H1 (cell line): ENCODE measurements around the gene SPEN. TPM values are rescaled to one million over a fixed set of nuclear protein-coding genes. Genes with fewer than 3 reads are reported as not detected.

Experiments
- CTCF ChIA-PET: fragments of 300-600 bp; sonication (Branson Sonifier 250); formaldehyde crosslinking; loops from one replicate; lab custom pipeline; 2021; ENCODE audit not compliant: partially characterized antibody; lab: Charles Lee
- POLR2A ChIA-PET: fragments of 300-600 bp; sonication (Branson Sonifier 250); formaldehyde crosslinking; loops from one replicate; lab custom pipeline; 2021; ENCODE audit warnings: inconsistent platforms; ENCODE audit not compliant: partially characterized antibody; lab: Charles Lee
- DNase-seq, 2 experiments: peaks; one replicate each; pipeline versions ENCODE4 v3.0.0 to v3.0.0-alpha.2; 2010 to 2022; ENCODE audit warnings: low spot score in 2 of 2, low read depth in 1 of 2, mixed read lengths in 1 of 2
- FAIRE-seq: peaks from 2 replicates; lab custom pipeline; 2011; peaks lifted over from hg19 to GRCh38; lab: Jason Lieb, UNC
- H2AFZ ChIP-seq: 2 replicates; pipeline ENCODE4 v1.8.1; 2012; ENCODE audit warnings: low read length, inconsistent platforms
- H2AK5ac ChIP-seq: 2 replicates; pipeline ENCODE4 v1.6.1; 2013; ENCODE audit warnings: low read depth, low read length
- H2BK120ac ChIP-seq: replicated peaks from 2 replicates; pipeline ENCODE3; 2013; ENCODE audit warnings: low read depth, low read length, inconsistent platforms
- H2BK12ac ChIP-seq: 2 replicates; pipeline ENCODE4 v1.6.1; 2013; ENCODE audit warnings: low read depth, low read length
- H2BK15ac ChIP-seq: 2 replicates; pipeline ENCODE4 v1.6.1; 2013; ENCODE audit warnings: low read length
- H2BK20ac ChIP-seq: 2 replicates; pipeline ENCODE4 v1.6.1; 2013; ENCODE audit warnings: low read length
- H2BK5ac ChIP-seq: 2 replicates; pipeline ENCODE4 v1.6.1; 2013; ENCODE audit warnings: low read depth, low read length
- H3K14ac ChIP-seq: 2 replicates; pipeline ENCODE4 v1.6.1; 2013; ENCODE audit warnings: inconsistent platforms; ENCODE audit not compliant: insufficient read length
- H3K18ac ChIP-seq: 2 replicates; pipeline ENCODE4 v1.6.1; 2013; ENCODE audit warnings: low read length; ENCODE audit errors: extremely low read depth
- H3K23ac ChIP-seq: 2 replicates; pipeline ENCODE4 v1.6.1; 2013; ENCODE audit warnings: inconsistent platforms; ENCODE audit not compliant: insufficient read length
- H3K23me2 ChIP-seq: 2 replicates; pipeline ENCODE4 v1.6.1; 2013; ENCODE audit warnings: low read depth, low read length
- H3K27ac ChIP-seq: 2 replicates; pipeline ENCODE4 v1.6.1; 2011; ENCODE audit warnings: low read depth, low read length, inconsistent platforms
- H3K27me3 ChIP-seq, 4 experiments: replicated peaks in 1 of 4; 1 replicate in 1 of 4; 2 replicates in 3 of 4; pipeline versions ENCODE4 v1.6.1 to v1.8.1; 2011 to 2013; ENCODE audit warnings: low read length in 3 of 4, mild to moderate bottlenecking in 3 of 4, inconsistent platforms in 2 of 4, mixed read lengths in 2 of 4, moderate library complexity in 1 of 4; ENCODE audit not compliant: control insufficient read depth in 3 of 4, insufficient read depth in 3 of 4; ENCODE audit errors: extremely low read depth in 1 of 4
- H3K36me3 ChIP-seq, 4 experiments: 2 replicates each; pipeline versions ENCODE4 v1.6.1 to v1.8.1; 2011 to 2013; ENCODE audit warnings: mild to moderate bottlenecking in 4 of 4, low read length in 3 of 4, moderate library complexity in 2 of 4, control low read depth in 1 of 4, inconsistent platforms in 1 of 4; ENCODE audit not compliant: insufficient read depth in 4 of 4, control insufficient read depth in 2 of 4
- H3K4ac ChIP-seq: replicated peaks from 2 replicates; pipeline ENCODE3; 2013; ENCODE audit warnings: low read length, low read depth, mixed read lengths, inconsistent platforms; ENCODE audit not compliant: insufficient read length
- H3K4me1 ChIP-seq, 4 experiments: replicated peaks in 1 of 4; 1 replicate in 1 of 4; 2 replicates in 3 of 4; pipeline versions ENCODE4 v1.6.1 to v1.8.1; 2011 to 2013; ENCODE audit warnings: low read length in 3 of 4, inconsistent platforms in 2 of 4, mixed read lengths in 1 of 4; ENCODE audit not compliant: insufficient read depth in 4 of 4, control insufficient read depth in 3 of 4
- H3K4me2 ChIP-seq, 2 experiments: 2 replicates each; pipeline versions ENCODE4 v1.6.1 to v1.8.1; 2011 to 2013; ENCODE audit warnings: low read depth in 2 of 2, low read length in 2 of 2, control low read depth in 1 of 2, inconsistent platforms in 1 of 2, mild to moderate bottlenecking in 1 of 2; ENCODE audit not compliant: insufficient read depth in 1 of 2
- H3K4me3 ChIP-seq, 4 experiments: fragments of 200-600, 300-600 bp in 1 of 4; sonication (generic), shearing (Covaris generic), sonication (Bioruptor Twin) in 1 of 4; 2 replicates each; pipeline versions ENCODE4 v1.5.1 to v1.8.1; 2011 to 2016; ENCODE audit warnings: low read length in 4 of 4, low read depth in 3 of 4, control low read depth in 2 of 4, inconsistent platforms in 2 of 4, mild to moderate bottlenecking in 2 of 4, mixed read lengths in 1 of 4, moderate library complexity in 1 of 4; ENCODE audit not compliant: insufficient read depth in 2 of 4; ENCODE audit errors: extremely low read depth in 1 of 4
- H3K56ac ChIP-seq: replicated peaks from 2 replicates; pipeline ENCODE3; 2013; ENCODE audit warnings: low read depth, mild to moderate bottlenecking, mixed read lengths, low read length, inconsistent platforms; ENCODE audit not compliant: insufficient read length
- H3K79me1 ChIP-seq: 2 replicates; pipeline ENCODE4 v1.6.1; 2013; ENCODE audit warnings: low read depth, low read length, control low read depth
- H3K79me2 ChIP-seq, 2 experiments: 2 replicates each; pipeline versions ENCODE4 v1.6.1 to v1.8.1; 2012 to 2013; ENCODE audit warnings: low read length in 2 of 2, mild to moderate bottlenecking in 2 of 2, inconsistent platforms in 1 of 2; ENCODE audit not compliant: insufficient read depth in 2 of 2, control insufficient read depth in 1 of 2
- H3K9ac ChIP-seq, 4 experiments: replicated peaks in 1 of 4; 1 replicate in 1 of 4; 2 replicates in 3 of 4; pipeline versions ENCODE4 v1.6.1 to v1.8.1; 2011 to 2013; ENCODE audit warnings: low read depth in 3 of 4, low read length in 3 of 4, control low read depth in 2 of 4, mild to moderate bottlenecking in 2 of 4, moderate library complexity in 2 of 4, inconsistent platforms in 1 of 4; ENCODE audit errors: extremely low read depth in 1 of 4
- H3K9me3 ChIP-seq, 2 experiments: 2 replicates each; pipeline versions ENCODE4 v1.6.1 to v1.8.1; 2012 to 2013; ENCODE audit warnings: mild to moderate bottlenecking in 2 of 2, moderate library complexity in 2 of 2, control low read depth in 1 of 2, inconsistent platforms in 1 of 2, low read depth in 1 of 2, low read length in 1 of 2, mixed read lengths in 1 of 2; ENCODE audit not compliant: insufficient read depth in 2 of 2
- H4K20me1 ChIP-seq, 2 experiments: replicated peaks in 1 of 2; 2 replicates each; pipeline versions ENCODE3 to v1.8.1; 2011 to 2013; ENCODE audit warnings: inconsistent platforms in 2 of 2, low read length in 2 of 2, mild to moderate bottlenecking in 1 of 2; ENCODE audit not compliant: insufficient read depth in 2 of 2, control insufficient read depth in 1 of 2
- H4K5ac ChIP-seq: 2 replicates; pipeline ENCODE4 v1.6.1; 2013; ENCODE audit warnings: low read length, low read depth, mixed read lengths, inconsistent platforms; ENCODE audit not compliant: insufficient read length
- H4K8ac ChIP-seq: 2 replicates; pipeline ENCODE4 v1.8.0; 2013; ENCODE audit warnings: mild to moderate bottlenecking, moderate library complexity, low read length, inconsistent platforms; ENCODE audit not compliant: insufficient read depth; ENCODE audit errors: extremely low read depth
- H4K91ac ChIP-seq: replicated peaks from 2 replicates; pipeline ENCODE3; 2013; ENCODE audit warnings: low read length, mixed read lengths, inconsistent platforms; ENCODE audit not compliant: insufficient read length
- KDM4A ChIP-seq: IDR thresholded peaks from one replicate; pipeline ENCODE4 v1.7.1; 2012; ENCODE audit warnings: low read depth, mild to moderate bottlenecking, moderate library complexity, low read length, inconsistent platforms; ENCODE audit not compliant: severe bottlenecking
- POLR2AphosphoS5 ChIP-seq: IDR thresholded peaks from 2 replicates; pipeline ENCODE4 v1.6.1; 2011; ENCODE audit warnings: low read depth, low read length
- WGBS, 2 experiments: shearing (Covaris generic) in 1 of 2; methylation state at CpG; one replicate each; pipeline versions ENCODE4 v1.1.6 to v1.1.7; 2013 to 2015; ENCODE audit warnings: low lambda C conversion rate in 2 of 2, mixed read lengths in 2 of 2, inconsistent platforms in 1 of 2, low coverage in 1 of 2, missing lambda C conversion rate in 1 of 2; ENCODE audit not compliant: insufficient replicate concordance in 2 of 2, insufficient coverage in 1 of 2, insufficient read length in 1 of 2; ENCODE audit errors: extremely low coverage in 1 of 2, missing lambda C conversion rate in 1 of 2; 5-methylcytosine and 5-hydroxymethylcytosine counted together
- polyA plus RNA-seq, 7 experiments: library from polyadenylated mRNA; depleted of rRNA in 3 of 7; stranded (reverse) in 5 of 7; unstranded in 2 of 7; fragments of >200 nt in 5 of 7; fragments of 200-250 nt in 2 of 7; gene quantifications; 1 replicate in 5 of 7; 2 replicates in 1 of 7; 4 replicates in 1 of 7; pipeline versions ENCODE4 v1.2.1 to v1.2.3, GENCODE V29; 2011 to 2013; ENCODE audit warnings: missing spikeins in 2 of 7, mixed read lengths in 2 of 7
- total RNA-seq: library from RNA; stranded (reverse); fragmentation: NEBNext Ultra II Directional; extraction: Animal tissue kit (Norgen Biotek cat#: 25700); gene quantifications from 2 replicates; pipeline ENCODE4 v1.2.1, GENCODE V29; 2021

The SPEN gene
- total and polyA plus RNA-seq, 2 of the 8 experiments (the other 6 are each of a cell fraction or from before 2014, with no cell fraction given) = 12.5 to 52.1 TPM

DNA sequence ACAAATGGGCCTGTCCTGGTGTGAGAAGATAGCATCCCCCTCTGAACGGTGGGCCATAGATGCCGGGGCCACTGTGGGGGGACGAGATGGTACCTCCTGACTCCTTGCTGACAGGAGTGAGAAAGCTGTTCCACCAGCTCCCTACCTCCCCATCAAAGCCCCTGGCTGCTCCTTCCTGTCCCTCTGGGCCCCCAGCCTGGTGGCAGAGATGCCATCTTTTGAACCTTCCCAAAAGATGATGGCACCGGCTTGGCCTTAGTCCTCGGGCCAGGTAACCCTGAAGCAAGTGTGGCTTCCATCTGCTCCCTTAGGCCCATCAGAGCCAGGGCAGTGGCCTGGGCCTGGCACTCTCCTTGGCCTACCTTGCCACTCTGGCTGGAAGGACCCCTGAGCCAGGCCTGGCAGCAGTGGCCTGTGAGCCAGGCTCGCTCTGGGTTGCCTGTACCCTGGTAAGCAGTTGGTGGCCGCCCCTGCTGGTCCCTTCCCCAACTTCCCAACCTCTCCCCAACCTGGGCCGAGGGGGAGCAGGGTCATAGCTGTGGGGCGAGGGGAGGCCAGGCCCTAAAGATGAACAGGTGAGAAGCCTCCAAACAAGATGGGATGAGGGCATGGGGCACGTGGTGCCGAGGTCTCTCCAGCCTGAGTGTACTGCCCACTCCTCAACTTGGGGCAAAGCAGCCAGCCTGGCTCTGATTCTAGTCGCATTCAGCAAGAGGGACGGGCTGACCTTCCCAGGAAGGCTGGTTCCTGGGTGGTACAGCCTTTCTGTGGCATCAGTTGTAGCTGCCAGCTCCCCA, 93.7 kb downstream of the SPEN start:
- no peak overlapping the region for H2BK15ac ChIP-seq
- no peak overlapping the region for H2BK120ac ChIP-seq
- H3K4me3 ChIP-seq = no peak overlapping the region
- H3K4ac ChIP-seq = no peak overlapping the region
- H3K27ac ChIP-seq = no peak overlapping the region
- no peaks in the 10 kb centered on the region for H3K23me2 ChIP-seq
- no peaks in the 10 kb centered on the region; the same call in 1 of the 2 replicates for H3K79me1 ChIP-seq
- H4K8ac ChIP-seq = 0 out of 2 replicates have a peak overlapping the region, but pooled peaks have one; percentile 57
- H3K56ac ChIP-seq = no peak overlapping the region
- H3K18ac ChIP-seq = no peak overlapping the region
- H2BK20ac ChIP-seq = no peak overlapping the region
- H3K23ac ChIP-seq = no peak overlapping the region
- no peak for TF ChIP-seq KDM4A
- TF ChIP-seq POLR2AphosphoS5 = peak; percentile 28
- FAIRE-seq = no peak
- H2BK12ac ChIP-seq = no peak overlapping the region
- H3K4me1 ChIP-seq = no peaks in the 10 kb centered on the region; a peak in 1 of 7 replicates
- H4K91ac ChIP-seq = no peak overlapping the region
- H4K5ac ChIP-seq = no peak overlapping the region
- H3K9me3 ChIP-seq = no peaks in the 10 kb centered on the region
- H2AK5ac ChIP-seq = no peak overlapping the region
- peaks cover 6 to 57% (median 32%) of the 10 kb centered on the region in 4 experiments; a peak in 7 of 8 replicates for H3K36me3 ChIP-seq
- CTCF ChIA-PET = interaction anchor here (0.6 to 1.8 kb wide), 8 partner anchors 10 to 150 kb away, joined by 3 to 8 read pairs (median 4); partner anchors contain the start of gene ZBTB17
- H2AFZ ChIP-seq = no peak overlapping the region
- no peaks in the 10 kb centered on the region for H3K27me3 ChIP-seq
- H3K4me2 ChIP-seq = no peak overlapping the region
- POLR2A ChIA-PET = interaction anchor here (0.9 to 1.0 kb wide), 3 partner anchors 10 to 15 kb away, joined by 3 read pairs; no protein-coding TSS in a partner anchor
- DNase-seq = no peak
- no peaks in the 10 kb centered on the region for H3K79me2 ChIP-seq
- H2BK5ac ChIP-seq = no peak overlapping the region
- WGBS, 2 experiments = 88% methylated on average over 11 of the region's 13 CpGs; no CpG with 5 or more reads in 1 of the 2 experiments
- peaks cover 2 to 15% of the 10 kb centered on the region in 2 experiments for H4K20me1 ChIP-seq
- H3K9ac ChIP-seq = no peak overlapping the region
- no peak overlapping the region for H3K14ac ChIP-seq
